ENCODE data around the gene UTP25.
"Not testable (repeated sequence)": the region's sequence is repeated elsewhere in the genome, so short reads cannot be mapped to it uniquely, and the experiment has no call there.

UTP25 gene

GRCh38 chr1:209882942-209883340 is 55.2 kb downstream of the UTP25 start:
- TF ChIP-seq CTCF (conservative IDR thresholded peaks at IDR 0.05), result no peak
- no peak overlapping the region for H3K27ac ChIP-seq

GRCh38 chr1:209883341-209883971 is 55.7 kb downstream of the UTP25 start:
- H3K27ac ChIP-seq, result no peak overlapping the region
- TF ChIP-seq CTCF (conservative IDR thresholded peaks at IDR 0.05), result no peak

GRCh38 chr1:209884249-209884648 is 56.5 kb downstream of the UTP25 start:
- no peak overlapping the region for H3K27ac ChIP-seq
- no peak for TF ChIP-seq CTCF (conservative IDR thresholded peaks at IDR 0.05)

DNA sequence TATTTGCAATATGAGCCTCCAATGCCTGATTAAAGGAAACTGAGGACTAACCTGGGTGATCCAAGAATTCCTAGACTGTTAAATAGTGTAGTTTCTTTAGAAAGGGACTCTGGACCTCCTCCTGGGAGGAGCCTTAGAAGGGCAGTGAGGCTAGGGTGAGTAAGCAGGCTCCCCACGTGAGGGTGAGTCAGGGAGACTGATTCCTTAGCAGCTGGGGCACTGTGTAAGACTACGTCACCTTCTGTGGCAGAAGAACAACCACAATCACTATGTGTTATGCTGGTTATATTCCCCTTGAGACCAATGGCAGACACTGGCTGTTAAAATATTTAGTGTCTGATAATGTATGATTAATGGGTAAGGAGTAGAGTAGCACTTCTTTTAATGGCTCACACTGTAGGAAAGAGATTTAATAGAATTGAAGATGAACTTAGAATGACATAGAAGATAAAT is 56.9 kb downstream of the UTP25 start:
- no peak overlapping the region for H3K27ac ChIP-seq
- TF ChIP-seq CTCF (conservative IDR thresholded peaks at IDR 0.05), result no peak

DNA sequence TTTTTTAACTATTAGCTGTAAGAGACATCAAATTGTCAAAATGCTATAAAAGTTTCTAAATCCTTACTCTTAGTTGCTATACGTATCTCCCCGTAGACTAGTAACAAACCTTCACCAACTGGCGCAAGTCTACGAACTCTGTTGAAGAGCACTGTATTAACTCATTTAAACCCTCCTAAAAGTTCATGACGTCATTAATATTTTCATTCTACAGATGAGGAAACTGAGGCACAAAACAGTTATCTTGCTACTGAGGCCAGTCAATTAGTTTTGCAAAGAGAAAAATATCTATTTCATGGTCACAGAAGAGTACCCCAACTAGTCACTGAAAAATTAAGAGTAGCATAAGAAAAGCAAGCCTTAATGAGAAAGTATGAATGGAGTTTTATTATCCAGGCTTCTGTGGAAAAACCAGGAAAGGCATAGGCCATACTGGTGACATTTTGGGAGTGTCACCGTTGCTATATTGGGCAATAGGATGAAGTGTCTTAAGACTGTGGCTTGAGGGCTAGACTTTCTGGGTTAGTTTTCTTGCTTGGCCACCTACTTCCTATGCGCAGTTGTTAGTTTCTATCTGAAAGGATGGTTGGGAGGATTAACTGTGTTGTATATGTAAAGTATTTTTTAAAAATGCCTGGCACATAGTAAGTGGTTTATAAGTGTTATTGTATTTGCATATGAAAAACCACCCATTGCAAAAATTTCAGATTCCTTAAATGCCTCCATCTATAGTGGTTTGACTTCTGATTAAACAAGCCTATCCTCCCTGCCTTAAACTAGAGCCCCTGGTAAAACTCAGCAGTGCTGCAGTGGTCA is 57.8 kb downstream of the UTP25 start:
- no peak for TF ChIP-seq CTCF (conservative IDR thresholded peaks at IDR 0.05)
- no peak overlapping the region for H3K27ac ChIP-seq

- H3K27ac ChIP-seq, result no peak overlapping the region
- peak; percentile 34; the same call in 1 of the 2 replicates for TF ChIP-seq CTCF (conservative IDR thresholded peaks at IDR 0.05)
These were observed 58.4 kb downstream of the UTP25 start for GRCh38 chr1:209886219-209886536.

DNA sequence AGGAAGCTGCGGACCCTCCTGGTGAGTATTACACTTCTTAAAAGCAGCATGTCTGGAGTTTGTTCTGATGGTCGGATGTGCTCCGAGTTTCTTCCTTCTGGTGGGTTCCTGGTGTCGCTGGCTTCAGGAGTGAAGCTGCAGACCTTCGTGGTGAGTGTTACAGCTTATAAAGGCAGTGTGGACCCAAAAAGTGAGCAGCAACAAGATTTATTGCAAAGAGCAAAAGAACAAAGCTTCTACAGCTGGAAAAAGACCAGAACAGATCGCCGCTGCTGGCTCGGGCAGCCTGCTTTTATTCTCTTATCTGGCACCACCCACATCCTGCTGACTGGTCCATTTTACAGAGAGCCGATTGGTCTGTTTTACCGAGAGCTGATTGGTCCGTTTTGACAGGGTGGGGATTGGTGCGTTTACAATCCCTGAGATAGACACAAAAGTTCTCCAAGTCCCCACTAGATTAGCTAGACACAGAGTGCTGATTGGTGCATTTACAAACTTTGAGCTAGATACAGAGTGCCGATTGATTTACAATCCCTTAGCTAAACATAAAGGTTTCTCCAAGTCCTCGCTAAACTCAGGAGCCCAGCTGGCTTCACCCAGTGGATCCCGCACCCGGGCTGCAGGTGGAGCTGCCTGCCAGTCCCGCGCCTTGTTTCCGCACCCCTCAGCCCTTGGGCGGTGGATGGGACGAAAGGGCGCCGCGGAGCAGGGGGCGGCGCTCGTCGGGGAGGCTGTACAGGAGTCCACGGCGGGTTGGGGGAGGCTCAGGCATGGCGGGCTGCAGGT is 60.7 kb downstream of the UTP25 start:
- not testable (repeated sequence) for H3K27ac ChIP-seq

Measured in VCaP (cell line).